HepG2 (cell line): Measurements from ENCODE around the gene CDHR5. TPM values are rescaled to one million over a fixed set of nuclear protein-coding genes. Genes with fewer than 3 reads are reported as not detected.

Experiments
- AGO2 ChIP-seq: fragments of 200-400 bp; formaldehyde crosslinking; optimal IDR thresholded peaks from 2 replicates; pipeline ENCODE3; 2017; ENCODE audit warnings: mild to moderate bottlenecking, low read depth, low read length, moderate library complexity
- GTF2F1 ChIP-seq: fragments of 150-350 bp; IDR thresholded peaks from 2 replicates; pipeline ENCODE4 v1.6.1; 2014; ENCODE audit warnings: low read length
- GTF3A ChIP-seq: sonication (generic); formaldehyde crosslinking; conservative IDR thresholded peaks from 2 replicates; pipeline ENCODE4 v1.4.0; 2020; ENCODE audit warnings: mild to moderate bottlenecking, missing genetic modification reagents
- HOXA3 ChIP-seq: sonication (generic); formaldehyde crosslinking; IDR thresholded peaks from 2 replicates; pipeline ENCODE4 v1.5.0; 2020; ENCODE audit warnings: missing genetic modification reagents
- KDM2A ChIP-seq: sonication (generic); formaldehyde crosslinking; IDR thresholded peaks from 2 replicates; pipeline ENCODE4 v1.4.0; 2020; ENCODE audit warnings: low read depth, missing genetic modification reagents, borderline replicate concordance
- KDM5B ChIP-seq: sonication (generic); formaldehyde crosslinking; IDR thresholded peaks from 2 replicates; pipeline ENCODE4 v1.4.0; 2020; ENCODE audit warnings: missing genetic modification reagents, mild to moderate bottlenecking, borderline replicate concordance
- LCORL ChIP-seq, 2 experiments: fragments of 450-650 bp in 1 of 2; sonication (generic) in 1 of 2; formaldehyde crosslinking in 1 of 2; IDR thresholded peaks; 2 replicates each; pipeline versions ENCODE4 v1.5.0 to v1.6.1; 2017 to 2020; ENCODE audit warnings: antibody characterized with exemption in 1 of 2, missing genetic modification reagents in 1 of 2
- PPARG ChIP-seq: conservative IDR thresholded peaks from 2 replicates; pipeline ENCODE4 v1.6.1; 2016; ENCODE audit warnings: missing biosample characterization, missing genetic modification reagents
- RXRB ChIP-seq: IDR thresholded peaks from 2 replicates; pipeline ENCODE4 v1.6.1; 2016; ENCODE audit warnings: borderline replicate concordance, missing genetic modification reagents, missing compliant biosample characterization
- SRY ChIP-seq: sonication (generic); formaldehyde crosslinking; IDR thresholded peaks from 2 replicates; pipeline ENCODE4 v1.8.0; 2022; ENCODE audit warnings: mild to moderate bottlenecking, missing genetic modification reagents
- THAP11 ChIP-seq: IDR thresholded peaks from 2 replicates; pipeline ENCODE4 v1.6.1; 2016; ENCODE audit warnings: missing biosample characterization, missing genetic modification reagents
- ZC3H4 ChIP-seq: sonication (generic); formaldehyde crosslinking; IDR thresholded peaks from 2 replicates; pipeline ENCODE4 v1.4.0; 2020; ENCODE audit warnings: missing genetic modification reagents, borderline replicate concordance
- ZFX ChIP-seq: sonication (generic); formaldehyde crosslinking; IDR thresholded peaks from 2 replicates; pipeline ENCODE4 v1.4.0; 2020; ENCODE audit warnings: mild to moderate bottlenecking, low read depth, missing genetic modification reagents, moderate library complexity
- ZNF12 ChIP-seq: sonication (generic); formaldehyde crosslinking; IDR thresholded peaks from 2 replicates; pipeline ENCODE4 v1.5.0; 2020; ENCODE audit warnings: missing genetic modification reagents
- ZNF224 ChIP-seq: sonication (generic); formaldehyde crosslinking; IDR thresholded peaks from 2 replicates; pipeline ENCODE4 v1.5.0; 2020; ENCODE audit warnings: mild to moderate bottlenecking, missing genetic modification reagents
- ZNF660 ChIP-seq: sonication (generic); formaldehyde crosslinking; IDR thresholded peaks from 2 replicates; pipeline ENCODE4 v1.5.1; 2020; ENCODE audit warnings: mild to moderate bottlenecking, low read depth, missing genetic modification reagents, borderline replicate concordance
- polyA plus RNA-seq, 8 experiments: library from polyadenylated mRNA; depleted of rRNA in 3 of 8; stranded (reverse) in 7 of 8; unstranded in 1 of 8; fragments of >200 nt; fragmentation: Illumina TruSeq in 4 of 8; extraction: Trizol in 4 of 8; gene quantifications; 2 replicates each; pipeline versions ENCODE4 v1.2.1 to v1.2.3, GENCODE V29; 2011 to 2016; ENCODE audit warnings: low read depth in 4 of 8, missing spikeins in 1 of 8, mixed read lengths in 1 of 8; ENCODE audit not compliant: insufficient read depth in 1 of 8
- total RNA-seq, 5 experiments: library from RNA; depleted of rRNA; stranded (reverse); fragments of >200 nt; fragmentation: Illumina TruSeq; extraction: Trizol; gene quantifications; 2 replicates each; pipeline ENCODE4 v1.2.3, GENCODE V29; 2016; ENCODE audit warnings: low read depth in 1 of 5
- TF ChIP-seq, protein P1 (sequence below): sonication (generic); formaldehyde crosslinking; IDR thresholded peaks from 2 replicates; pipeline ENCODE4 v1.4.0; 2020; ENCODE audit warnings: mild to moderate bottlenecking, missing genetic modification reagents
- TF ChIP-seq, protein P2 (sequence below): sonication (generic); formaldehyde crosslinking; IDR thresholded peaks from 2 replicates; pipeline ENCODE4 v1.5.1; 2020; ENCODE audit warnings: mild to moderate bottlenecking, missing genetic modification reagents, moderate library complexity
- TF ChIP-seq, protein P3 (sequence below): IDR thresholded peaks from 2 replicates; pipeline ENCODE4 v1.6.1; 2012; ENCODE audit warnings: low read depth, low read length, improper control_type of control experiment
- TF ChIP-seq, protein P4 (sequence below): sonication (generic); formaldehyde crosslinking; IDR thresholded peaks from 2 replicates; pipeline ENCODE4 v1.5.1; 2020; ENCODE audit warnings: mild to moderate bottlenecking, moderate library complexity, missing genetic modification reagents

Gene CDHR5
- total and polyA plus RNA-seq, 2 of the 13 experiments (the other 11 are each of a cell fraction or from before 2014, with no cell fraction given), result 0.46 to 0.71 TPM

GRCh38 chr11:655036-655726 is 30.4 kb upstream of the CDHR5 start (continued):
- TF ChIP-seq, protein P1, sequence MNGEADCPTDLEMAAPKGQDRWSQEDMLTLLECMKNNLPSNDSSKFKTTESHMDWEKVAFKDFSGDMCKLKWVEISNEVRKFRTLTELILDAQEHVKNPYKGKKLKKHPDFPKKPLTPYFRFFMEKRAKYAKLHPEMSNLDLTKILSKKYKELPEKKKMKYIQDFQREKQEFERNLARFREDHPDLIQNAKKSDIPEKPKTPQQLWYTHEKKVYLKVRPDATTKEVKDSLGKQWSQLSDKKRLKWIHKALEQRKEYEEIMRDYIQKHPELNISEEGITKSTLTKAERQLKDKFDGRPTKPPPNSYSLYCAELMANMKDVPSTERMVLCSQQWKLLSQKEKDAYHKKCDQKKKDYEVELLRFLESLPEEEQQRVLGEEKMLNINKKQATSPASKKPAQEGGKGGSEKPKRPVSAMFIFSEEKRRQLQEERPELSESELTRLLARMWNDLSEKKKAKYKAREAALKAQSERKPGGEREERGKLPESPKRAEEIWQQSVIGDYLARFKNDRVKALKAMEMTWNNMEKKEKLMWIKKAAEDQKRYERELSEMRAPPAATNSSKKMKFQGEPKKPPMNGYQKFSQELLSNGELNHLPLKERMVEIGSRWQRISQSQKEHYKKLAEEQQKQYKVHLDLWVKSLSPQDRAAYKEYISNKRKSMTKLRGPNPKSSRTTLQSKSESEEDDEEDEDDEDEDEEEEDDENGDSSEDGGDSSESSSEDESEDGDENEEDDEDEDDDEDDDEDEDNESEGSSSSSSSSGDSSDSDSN (CRISPR knock-in tag), result peak; percentile 84
- TF ChIP-seq ZFX, result peak; percentile 86
- peak; percentile 39; the same call in 1 of the 2 replicates for TF ChIP-seq THAP11 (CRISPR knock-in tag)
- TF ChIP-seq ZNF12 (CRISPR knock-in tag), result 0 out of 2 replicates have a peak, but pooled peaks have one; percentile 36
- no peak for TF ChIP-seq ZC3H4 (CRISPR knock-in tag)
- no peak for TF ChIP-seq ZNF224 (CRISPR knock-in tag)
- TF ChIP-seq LCORL (IDR thresholded peaks at IDR 0.05), result no peak
- 0 out of 2 replicates have a peak, but pooled peaks have one; percentile 38 for TF ChIP-seq LCORL (CRISPR knock-in tag; IDR thresholded peaks at IDR 0.05)
- TF ChIP-seq GTF2F1, result no peak
- TF ChIP-seq PPARG, result peak; percentile 79
- TF ChIP-seq, protein P2, sequence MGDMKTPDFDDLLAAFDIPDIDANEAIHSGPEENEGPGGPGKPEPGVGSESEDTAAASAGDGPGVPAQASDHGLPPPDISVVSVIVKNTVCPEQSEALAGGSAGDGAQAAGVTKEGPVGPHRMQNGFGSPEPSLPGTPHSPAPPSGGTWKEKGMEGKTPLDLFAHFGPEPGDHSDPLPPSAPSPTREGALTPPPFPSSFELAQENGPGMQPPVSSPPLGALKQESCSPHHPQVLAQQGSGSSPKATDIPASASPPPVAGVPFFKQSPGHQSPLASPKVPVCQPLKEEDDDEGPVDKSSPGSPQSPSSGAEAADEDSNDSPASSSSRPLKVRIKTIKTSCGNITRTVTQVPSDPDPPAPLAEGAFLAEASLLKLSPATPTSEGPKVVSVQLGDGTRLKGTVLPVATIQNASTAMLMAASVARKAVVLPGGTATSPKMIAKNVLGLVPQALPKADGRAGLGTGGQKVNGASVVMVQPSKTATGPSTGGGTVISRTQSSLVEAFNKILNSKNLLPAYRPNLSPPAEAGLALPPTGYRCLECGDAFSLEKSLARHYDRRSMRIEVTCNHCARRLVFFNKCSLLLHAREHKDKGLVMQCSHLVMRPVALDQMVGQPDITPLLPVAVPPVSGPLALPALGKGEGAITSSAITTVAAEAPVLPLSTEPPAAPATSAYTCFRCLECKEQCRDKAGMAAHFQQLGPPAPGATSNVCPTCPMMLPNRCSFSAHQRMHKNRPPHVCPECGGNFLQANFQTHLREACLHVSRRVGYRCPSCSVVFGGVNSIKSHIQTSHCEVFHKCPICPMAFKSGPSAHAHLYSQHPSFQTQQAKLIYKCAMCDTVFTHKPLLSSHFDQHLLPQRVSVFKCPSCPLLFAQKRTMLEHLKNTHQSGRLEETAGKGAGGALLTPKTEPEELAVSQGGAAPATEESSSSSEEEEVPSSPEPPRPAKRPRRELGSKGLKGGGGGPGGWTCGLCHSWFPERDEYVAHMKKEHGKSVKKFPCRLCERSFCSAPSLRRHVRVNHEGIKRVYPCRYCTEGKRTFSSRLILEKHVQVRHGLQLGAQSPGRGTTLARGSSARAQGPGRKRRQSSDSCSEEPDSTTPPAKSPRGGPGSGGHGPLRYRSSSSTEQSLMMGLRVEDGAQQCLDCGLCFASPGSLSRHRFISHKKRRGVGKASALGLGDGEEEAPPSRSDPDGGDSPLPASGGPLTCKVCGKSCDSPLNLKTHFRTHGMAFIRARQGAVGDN (CRISPR knock-in tag), result peak; percentile 84
- TF ChIP-seq RXRB (CRISPR knock-in tag), result peak; percentile 61
- TF ChIP-seq GTF3A, result no peak
- TF ChIP-seq, protein P3, sequence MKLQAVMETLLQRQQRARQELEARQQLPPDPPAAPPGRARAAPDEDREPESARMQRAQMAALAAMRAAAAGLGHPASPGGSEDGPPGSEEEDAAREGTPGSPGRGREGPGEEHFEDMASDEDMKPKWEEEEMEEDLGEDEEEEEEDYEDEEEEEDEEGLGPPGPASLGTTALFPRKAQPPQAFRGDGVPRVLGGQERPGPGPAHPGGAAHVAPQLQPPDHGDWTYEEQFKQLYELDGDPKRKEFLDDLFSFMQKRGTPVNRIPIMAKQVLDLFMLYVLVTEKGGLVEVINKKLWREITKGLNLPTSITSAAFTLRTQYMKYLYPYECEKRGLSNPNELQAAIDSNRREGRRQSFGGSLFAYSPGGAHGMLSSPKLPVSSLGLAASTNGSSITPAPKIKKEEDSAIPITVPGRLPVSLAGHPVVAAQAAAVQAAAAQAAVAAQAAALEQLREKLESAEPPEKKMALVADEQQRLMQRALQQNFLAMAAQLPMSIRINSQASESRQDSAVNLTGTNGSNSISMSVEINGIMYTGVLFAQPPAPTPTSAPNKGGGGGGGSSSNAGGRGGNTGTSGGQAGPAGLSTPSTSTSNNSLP, result peak; percentile 91
- TF ChIP-seq, protein P4, sequence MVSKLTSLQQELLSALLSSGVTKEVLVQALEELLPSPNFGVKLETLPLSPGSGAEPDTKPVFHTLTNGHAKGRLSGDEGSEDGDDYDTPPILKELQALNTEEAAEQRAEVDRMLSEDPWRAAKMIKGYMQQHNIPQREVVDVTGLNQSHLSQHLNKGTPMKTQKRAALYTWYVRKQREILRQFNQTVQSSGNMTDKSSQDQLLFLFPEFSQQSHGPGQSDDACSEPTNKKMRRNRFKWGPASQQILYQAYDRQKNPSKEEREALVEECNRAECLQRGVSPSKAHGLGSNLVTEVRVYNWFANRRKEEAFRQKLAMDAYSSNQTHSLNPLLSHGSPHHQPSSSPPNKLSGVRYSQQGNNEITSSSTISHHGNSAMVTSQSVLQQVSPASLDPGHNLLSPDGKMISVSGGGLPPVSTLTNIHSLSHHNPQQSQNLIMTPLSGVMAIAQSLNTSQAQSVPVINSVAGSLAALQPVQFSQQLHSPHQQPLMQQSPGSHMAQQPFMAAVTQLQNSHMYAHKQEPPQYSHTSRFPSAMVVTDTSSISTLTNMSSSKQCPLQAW, result peak; percentile 85
- TF ChIP-seq ZNF660 (CRISPR knock-in tag), result no peak
- TF ChIP-seq SRY (CRISPR knock-in tag), result no peak
- TF ChIP-seq KDM5B (CRISPR knock-in tag), result 0 out of 2 replicates have a peak, but pooled peaks have one; percentile 34
- TF ChIP-seq KDM2A, result peak; percentile 46; the same call in 1 of the 2 replicates
- TF ChIP-seq HOXA3 (CRISPR knock-in tag), result peak; percentile 60; the same call in 1 of the 2 replicates
- peak; percentile 43 for TF ChIP-seq AGO2
